Spleen (tissue), 7 donors: ENCODE results near the gene IL17C.

Source experiments
- POLR2A ChIP-seq, 3 donors: fragments of 450-650 bp; IDR thresholded peaks; one replicate each; pipeline ENCODE4 v1.5.1; 2017; ENCODE audit warnings: antibody characterized with exemption in 3 of 3, mild to moderate bottlenecking in 1 of 3
- POLR2AphosphoS5 ChIP-seq, 3 donors: sonication (generic); formaldehyde crosslinking; IDR thresholded peaks; one replicate each; pipeline ENCODE4 v1.5.1; 2017; ENCODE audit warnings: antibody characterized with exemption in 3 of 3
- TF ChIP-seq, protein P1 (sequence below), 11 experiments: fragments of 200-600 bp in 7 of 11; fragments of 450-650 bp in 4 of 11; sonication (generic) in 4 of 11; IDR thresholded peaks in 8 of 11; conservative IDR thresholded peaks in 3 of 11; 1 replicate in 7 of 11; 2 replicates in 4 of 11; pipeline versions ENCODE4 v1.4.0 to v1.8.0; 2016 to 2021; ENCODE audit warnings: antibody characterized with exemption in 11 of 11, inconsistent platforms in 4 of 11, mild to moderate bottlenecking in 1 of 11
- donor health status: DM: no; HTN: no; CAD: no; lungs with moderate emphysema.
- donor health status: DM: no; HTN: no; CAD: no.
- donor health status: DM: no; HTN: no; CAD: no.

DNA sequence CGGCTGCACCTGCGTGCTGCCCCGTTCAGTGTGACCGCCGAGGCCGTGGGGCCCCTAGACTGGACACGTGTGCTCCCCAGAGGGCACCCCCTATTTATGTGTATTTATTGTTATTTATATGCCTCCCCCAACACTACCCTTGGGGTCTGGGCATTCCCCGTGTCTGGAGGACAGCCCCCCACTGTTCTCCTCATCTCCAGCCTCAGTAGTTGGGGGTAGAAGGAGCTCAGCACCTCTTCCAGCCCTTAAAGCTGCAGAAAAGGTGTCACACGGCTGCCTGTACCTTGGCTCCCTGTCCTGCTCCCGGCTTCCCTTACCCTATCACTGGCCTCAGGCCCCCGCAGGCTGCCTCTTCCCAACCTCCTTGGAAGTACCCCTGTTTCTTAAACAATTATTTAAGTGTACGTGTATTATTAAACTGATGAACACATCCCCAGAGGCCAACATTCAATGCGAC, 1.7 kb downstream of the IL17C start:
- TF ChIP-seq, protein P1, sequence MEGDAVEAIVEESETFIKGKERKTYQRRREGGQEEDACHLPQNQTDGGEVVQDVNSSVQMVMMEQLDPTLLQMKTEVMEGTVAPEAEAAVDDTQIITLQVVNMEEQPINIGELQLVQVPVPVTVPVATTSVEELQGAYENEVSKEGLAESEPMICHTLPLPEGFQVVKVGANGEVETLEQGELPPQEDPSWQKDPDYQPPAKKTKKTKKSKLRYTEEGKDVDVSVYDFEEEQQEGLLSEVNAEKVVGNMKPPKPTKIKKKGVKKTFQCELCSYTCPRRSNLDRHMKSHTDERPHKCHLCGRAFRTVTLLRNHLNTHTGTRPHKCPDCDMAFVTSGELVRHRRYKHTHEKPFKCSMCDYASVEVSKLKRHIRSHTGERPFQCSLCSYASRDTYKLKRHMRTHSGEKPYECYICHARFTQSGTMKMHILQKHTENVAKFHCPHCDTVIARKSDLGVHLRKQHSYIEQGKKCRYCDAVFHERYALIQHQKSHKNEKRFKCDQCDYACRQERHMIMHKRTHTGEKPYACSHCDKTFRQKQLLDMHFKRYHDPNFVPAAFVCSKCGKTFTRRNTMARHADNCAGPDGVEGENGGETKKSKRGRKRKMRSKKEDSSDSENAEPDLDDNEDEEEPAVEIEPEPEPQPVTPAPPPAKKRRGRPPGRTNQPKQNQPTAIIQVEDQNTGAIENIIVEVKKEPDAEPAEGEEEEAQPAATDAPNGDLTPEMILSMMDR (IDR thresholded peaks at IDR 0.05 in 8 of 11, conservative IDR thresholded peaks at IDR 0.05 in 3 of 11), result no peak
- TF ChIP-seq POLR2AphosphoS5 (IDR thresholded peaks at IDR 0.05) (no peak), POLR2A (IDR thresholded peaks at IDR 0.05) (no peak)
